Measurements from ENCODE around the gene ODF4. TPM values are rescaled to one million over a fixed set of nuclear protein-coding genes. Genes with fewer than 3 reads are reported as not detected.

Gene ODF4
- total and polyA plus RNA-seq, 2 of the 4 experiments (the other 2 are of a cell fraction): not detected

- H2BK15ac ChIP-seq (ENCODE audit: low read depth, low read length): peak overlapping the region; percentile 5; the same call in 1 of the 3 replicates
- H3K18ac ChIP-seq (ENCODE audit: low read depth, low read length): peak overlapping the region; percentile 20; the same call in 1 of the 2 replicates
- dilution Hi-C loops (cut with HindIII; ENCODE audit: low sequenced_read_pairs, unreplicated experiment) (no loop called here), in situ Hi-C loops (cut with MboI; ENCODE audit: low sequenced_read_pairs) (no loop called here), intact Hi-C loops (cut with micrococcal nuclease) (no loop called here)
- H3K23ac ChIP-seq (ENCODE audit: low read depth, low read length): peak overlapping the region; percentile 82; the same call in 1 of the 2 replicates
- H2AFZ ChIP-seq (replicated peaks; ENCODE audit: low read length, poor library complexity): peak overlapping the region; percentile 99
- peak overlapping the region; percentile 71 for H2BK120ac ChIP-seq (ENCODE audit: low read depth, low read length)
- DNase-seq (no peak), ATAC-seq (ENCODE audit: low read depth) (peak; percentile 33)
- peak overlapping the region; percentile 13; the same call in 1 of the 2 replicates for H2AK5ac ChIP-seq (ENCODE audit: low read depth, low read length)
- H4K91ac ChIP-seq (ENCODE audit: insufficient read depth, low read depth, low read length): peak overlapping the region; percentile 43; the same call in 1 of the 2 replicates
- H3K4ac ChIP-seq (ENCODE audit: low read depth, low read length): peak overlapping the region; percentile 78
- peak overlapping the region; percentile 50 for H3K9ac ChIP-seq (ENCODE audit: low read depth, low read length)
- H3K27ac ChIP-seq (ENCODE audit: insufficient read depth, low read length): peak overlapping the region; percentile 22; the same call in 1 of the 2 replicates
- H3K4me1 ChIP-seq (ENCODE audit: control insufficient read depth, insufficient read depth, low read length): peaks cover 2% of the 10 kb centered on the region
- H3K14ac ChIP-seq (replicated peaks; ENCODE audit: low read depth, low read length): peak overlapping the region; percentile 61
- H2AK9ac ChIP-seq (replicated peaks; ENCODE audit: low read depth, low read length, poor library complexity): peak overlapping the region; percentile 4
- peaks cover 7 to 28% of the 10 kb centered on the region in 2 experiments; a peak in 2 of 4 replicates for H3K79me1 ChIP-seq (ENCODE audit: low read depth in 1 of 2, low read length in 2 of 2)
- peak overlapping the region; percentile 63 for H4K5ac ChIP-seq (ENCODE audit: low read depth, low read length)
- H4K20me1 ChIP-seq (ENCODE audit: insufficient read depth, low read length): peaks cover 2% of the 10 kb centered on the region; the same call in 1 of the 2 replicates
- no peaks in the 10 kb centered on the region for H3K9me3 ChIP-seq (ENCODE audit: control insufficient read depth, insufficient read depth, low read length)
- CTCF ChIA-PET: interaction anchor here (0.6 to 1.7 kb wide), 2 partner anchors 176 to 305 kb away, joined by 3 to 7 read pairs; partner anchors contain the start of gene ALOXE3
- H3K9me1 ChIP-seq (ENCODE audit: insufficient read depth, low read length): peaks cover 13% of the 10 kb centered on the region
- POLR2A ChIA-PET (ENCODE audit: unreplicated experiment): interaction anchor here (0.6 to 0.7 kb wide), 3 partner anchors 9 to 212 kb away, joined by 3 to 4 read pairs (median 3); no protein-coding TSS in a partner anchor
- H3K4me3 ChIP-seq (ENCODE audit: insufficient read depth, low read depth, low read length): peak overlapping the region; percentile 46
- peak overlapping the region; percentile 92 for H3K4me2 ChIP-seq (ENCODE audit: low read depth, low read length)
- H3K56ac ChIP-seq (ENCODE audit: extremely low read depth, insufficient read depth, low read length): peak overlapping the region; percentile 19; the same call in 1 of the 2 replicates
- BruUV-seq (replicated peaks): TSS peak; percentile 74
- peak overlapping the region; percentile 67 for H2BK20ac ChIP-seq (ENCODE audit: low read depth, low read length)
- H3K27me3 ChIP-seq (ENCODE audit: control insufficient read depth, insufficient read depth, low read length): no peaks in the 10 kb centered on the region
- H3K36me3 ChIP-seq (ENCODE audit: control insufficient read depth, insufficient read depth, low read length): no peaks in the 10 kb centered on the region
- H2BK5ac ChIP-seq (ENCODE audit: low read depth, low read length, poor library complexity, severe bottlenecking): peak overlapping the region; percentile 25
- WGBS, 2 experiments (ENCODE audit: extremely low coverage in 2 of 2, insufficient read length in 1 of 2): 10% methylated on average over 14 of the region's 15 CpGs; no CpG with 5 or more reads in 1 of the 2 experiments
- H4K8ac ChIP-seq (ENCODE audit: low read depth in 2 of 2, low read length in 2 of 2): peak overlapping the region; percentile 41 to 84; a peak in 2 of 4 replicates
- TF ChIP-seq RCOR1 (IDR thresholded peaks at IDR 0.05; ENCODE audit: insufficient replicate concordance, low read length) (no peak), RFX5 (IDR thresholded peaks at IDR 0.05; ENCODE audit: low read depth, low read length) (no peak), CEBPB (IDR thresholded peaks at IDR 0.05; ENCODE audit: low read depth, low read length) (no peak), MAFK (IDR thresholded peaks at IDR 0.05; ENCODE audit: low read depth, low read length) (no peak), RAD21 (IDR thresholded peaks at IDR 0.05; ENCODE audit: low read length) (no peak), FOS (IDR thresholded peaks at IDR 0.05; ENCODE audit: low read depth, low read length) (no peak), SMC3 (IDR thresholded peaks at IDR 0.05; ENCODE audit: low read depth, low read length) (no peak), BHLHE40 (IDR thresholded peaks at IDR 0.05; ENCODE audit: low read depth, low read length) (no peak), MXI1 (IDR thresholded peaks at IDR 0.05; ENCODE audit: borderline replicate concordance, low read depth, low read length) (no peak), NFE2L2 (IDR thresholded peaks at IDR 0.05; ENCODE audit: low read depth, low read length) (no peak), USF2 (IDR thresholded peaks at IDR 0.05; ENCODE audit: low read depth, low read length) (no peak), MAZ (IDR thresholded peaks at IDR 0.05; ENCODE audit: borderline replicate concordance, low read depth, low read length) (no peak), POLR2A (IDR thresholded peaks at IDR 0.05; ENCODE audit: low read depth, low read length) (no peak), CHD1 (IDR thresholded peaks at IDR 0.05; ENCODE audit: low read depth, low read length) (no peak)
- TF ChIP-seq, protein P1, sequence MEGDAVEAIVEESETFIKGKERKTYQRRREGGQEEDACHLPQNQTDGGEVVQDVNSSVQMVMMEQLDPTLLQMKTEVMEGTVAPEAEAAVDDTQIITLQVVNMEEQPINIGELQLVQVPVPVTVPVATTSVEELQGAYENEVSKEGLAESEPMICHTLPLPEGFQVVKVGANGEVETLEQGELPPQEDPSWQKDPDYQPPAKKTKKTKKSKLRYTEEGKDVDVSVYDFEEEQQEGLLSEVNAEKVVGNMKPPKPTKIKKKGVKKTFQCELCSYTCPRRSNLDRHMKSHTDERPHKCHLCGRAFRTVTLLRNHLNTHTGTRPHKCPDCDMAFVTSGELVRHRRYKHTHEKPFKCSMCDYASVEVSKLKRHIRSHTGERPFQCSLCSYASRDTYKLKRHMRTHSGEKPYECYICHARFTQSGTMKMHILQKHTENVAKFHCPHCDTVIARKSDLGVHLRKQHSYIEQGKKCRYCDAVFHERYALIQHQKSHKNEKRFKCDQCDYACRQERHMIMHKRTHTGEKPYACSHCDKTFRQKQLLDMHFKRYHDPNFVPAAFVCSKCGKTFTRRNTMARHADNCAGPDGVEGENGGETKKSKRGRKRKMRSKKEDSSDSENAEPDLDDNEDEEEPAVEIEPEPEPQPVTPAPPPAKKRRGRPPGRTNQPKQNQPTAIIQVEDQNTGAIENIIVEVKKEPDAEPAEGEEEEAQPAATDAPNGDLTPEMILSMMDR (conservative IDR thresholded peaks at IDR 0.05; ENCODE audit: low read depth, low read length): no peak
Measured at GRCh38 chr17:8294814-8295316, 44.8 kb upstream of the ODF4 start.
